ENCODE results near the gene NALCN.

GRCh38 chr13:101291206-101291605, 125.1 kb downstream of the NALCN start:
- TF ChIP-seq CTCF (IDR thresholded peaks at IDR 0.05 in 8 of 11, conservative IDR thresholded peaks at IDR 0.05 in 3 of 11): no peak
- no peak for TF ChIP-seq POLR2AphosphoS5 (IDR thresholded peaks at IDR 0.05)
